Femur (tissue), 1 donor: ENCODE measurements around the gene PHLDB1.
A peak's percentile ranks its signal among the peaks of the same experiment; 100 is the strongest.

ENCODE experiments used
- DNase-seq: peaks from one replicate; pipeline ENCODE4 v3.0.0-alpha.2; 2017

PHLDB1 gene

DNA sequence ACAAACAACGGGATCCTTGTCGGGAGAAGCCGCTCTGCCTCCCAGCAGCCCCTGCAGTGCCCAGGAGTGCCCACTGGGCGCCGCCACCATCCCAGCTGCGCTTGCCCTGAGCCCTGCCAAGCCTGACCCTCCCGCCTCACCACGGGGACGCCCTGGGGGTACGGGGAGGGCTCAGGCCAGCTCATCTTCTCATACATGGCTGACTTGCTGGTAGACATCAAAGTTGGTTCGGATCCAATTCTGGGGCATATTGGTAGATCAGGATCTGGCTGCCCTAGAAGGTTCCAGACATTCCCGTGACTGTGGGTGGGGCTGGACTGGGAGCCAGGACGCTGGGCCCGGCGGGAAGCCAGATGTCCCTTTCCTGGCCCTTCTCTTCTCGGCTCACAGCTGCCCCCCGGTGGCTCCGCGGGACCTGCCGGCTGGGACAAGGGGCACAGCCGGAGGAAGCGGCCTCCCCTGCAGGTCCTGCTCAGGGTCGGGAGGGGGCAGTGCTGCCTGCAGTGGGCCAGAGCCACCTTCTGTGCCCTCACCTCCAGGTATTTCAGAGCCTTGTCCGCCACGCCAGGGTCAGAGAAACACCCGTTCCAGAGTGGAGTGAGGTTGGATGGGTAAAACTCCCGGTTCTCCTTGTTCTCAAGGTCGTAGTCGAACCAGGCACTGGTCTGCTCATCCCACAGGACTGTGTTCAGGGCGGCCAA, 82.6 kb downstream of the PHLDB1 start:
- peak; percentile 95 for DNase-seq

DNA sequence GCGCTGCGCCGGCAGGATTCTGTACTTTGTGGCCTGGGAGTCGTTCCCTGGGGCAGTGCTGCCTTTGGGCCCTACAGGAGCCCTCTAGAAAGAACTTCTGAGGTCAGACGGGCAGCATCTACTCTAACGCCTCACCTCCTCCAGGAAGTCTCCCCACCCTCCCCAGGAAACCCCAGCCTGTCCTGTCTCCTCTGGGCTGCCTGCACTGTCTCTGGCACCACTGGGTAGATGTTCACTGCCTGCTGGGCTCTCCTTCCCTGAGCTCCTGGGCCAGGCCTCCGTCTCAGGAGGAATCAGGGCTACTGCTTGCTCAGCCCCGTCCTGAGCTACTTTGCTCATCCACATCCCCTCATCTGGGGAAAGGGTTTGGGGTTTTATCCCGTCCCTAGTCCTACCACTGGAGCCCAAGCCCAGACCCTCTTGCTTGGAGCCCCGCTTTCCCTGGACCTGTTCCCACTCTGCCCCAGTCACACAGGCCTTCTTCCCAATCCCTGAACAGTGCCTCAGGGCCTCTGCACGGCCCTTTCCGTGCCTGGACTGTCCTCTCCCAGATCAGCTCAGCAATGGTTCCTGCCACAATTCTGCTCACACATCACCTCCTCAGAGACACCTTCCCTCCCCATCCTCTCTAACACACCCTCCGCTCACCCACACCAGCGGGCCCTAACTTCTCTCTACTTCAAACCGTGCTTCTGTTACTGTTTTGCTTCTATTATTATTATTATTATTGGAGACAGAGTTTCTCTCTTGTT, 83.3 kb downstream of the PHLDB1 start:
- DNase-seq = peak; percentile 23

DNA sequence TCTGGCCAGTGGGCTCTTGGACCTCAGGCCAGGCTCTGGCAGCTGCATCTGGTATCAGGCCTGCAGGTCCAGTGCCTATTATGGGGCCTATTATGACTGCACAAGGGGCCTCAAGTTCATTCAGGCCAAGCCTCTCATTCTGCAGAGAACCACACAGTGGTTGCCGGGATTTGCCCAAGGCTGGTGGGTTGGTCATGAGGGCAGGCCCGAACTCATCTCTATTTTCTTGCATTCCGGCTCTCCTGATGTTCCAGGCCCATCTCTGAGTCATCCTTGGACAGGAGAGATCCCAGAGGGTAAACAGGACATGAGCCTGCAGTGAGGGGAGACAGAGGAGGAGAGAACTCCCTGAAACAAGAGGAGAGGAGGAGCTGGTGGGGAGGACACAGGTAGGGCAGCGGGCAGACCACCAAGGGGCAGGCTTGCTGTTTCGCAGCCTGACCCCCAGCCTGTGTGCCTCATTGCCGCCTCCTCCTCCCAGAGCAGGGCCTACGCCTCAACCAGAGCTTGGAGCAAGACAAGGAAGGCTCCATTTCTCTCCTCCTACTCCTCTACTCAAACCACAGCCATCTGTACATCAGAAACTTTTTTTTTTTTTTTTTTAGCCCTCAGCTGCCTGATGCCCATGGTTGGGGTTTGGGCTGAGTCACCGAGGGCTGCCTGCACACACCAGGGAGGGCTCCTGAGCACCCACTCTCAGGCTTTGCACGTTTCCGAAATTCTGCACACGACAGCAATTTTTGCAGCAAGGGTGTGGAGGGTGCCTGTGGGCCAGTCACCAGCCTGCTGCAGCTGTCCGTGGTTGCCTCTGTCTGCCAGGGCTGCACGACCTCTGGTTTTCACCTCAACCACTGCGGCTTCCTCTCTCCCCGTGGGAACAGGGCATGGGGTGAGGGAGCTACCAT, 84.8 kb downstream of the PHLDB1 start:
- DNase-seq = peak; percentile 30

DNA sequence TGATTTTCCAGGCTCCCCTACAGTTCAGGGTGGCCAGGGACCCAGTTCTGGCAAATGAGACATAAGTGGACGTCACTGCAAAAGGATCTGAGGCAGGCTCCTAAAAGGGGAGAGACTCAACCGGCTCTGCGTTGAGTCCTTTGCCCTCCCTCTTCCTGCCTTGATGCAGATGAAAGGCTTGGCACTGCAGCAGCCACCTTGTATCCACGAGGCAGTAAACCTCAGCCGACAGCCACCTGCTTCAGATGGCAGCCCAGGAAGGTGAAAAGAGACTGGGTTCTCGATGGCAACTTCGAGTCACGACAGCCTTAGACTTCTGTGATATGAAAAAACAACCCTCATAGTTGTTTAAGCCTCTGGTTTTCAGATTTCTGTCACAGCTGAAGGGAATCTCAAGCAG, 86.8 kb downstream of the PHLDB1 start:
- no peak for DNase-seq

DNA sequence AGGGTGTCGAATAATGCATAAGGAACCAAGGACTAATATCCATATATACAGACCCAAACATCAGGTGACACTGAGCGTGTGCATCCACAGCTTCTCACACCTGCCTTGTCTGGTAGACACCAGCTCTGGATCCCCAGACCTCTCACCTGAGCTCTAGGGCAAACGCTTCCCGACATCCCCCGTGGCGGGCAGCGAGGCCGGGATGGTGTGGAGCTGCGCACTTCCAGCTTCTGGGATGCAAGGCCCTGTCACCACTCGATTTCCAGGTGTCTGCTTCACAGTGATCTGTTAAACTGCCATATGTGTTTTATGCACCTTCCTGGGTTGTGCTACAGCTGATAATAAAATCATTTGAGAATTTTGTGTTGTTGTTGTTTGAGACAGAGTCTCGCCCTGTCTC, 87.4 kb downstream of the PHLDB1 start:
- no peak for DNase-seq

DNA sequence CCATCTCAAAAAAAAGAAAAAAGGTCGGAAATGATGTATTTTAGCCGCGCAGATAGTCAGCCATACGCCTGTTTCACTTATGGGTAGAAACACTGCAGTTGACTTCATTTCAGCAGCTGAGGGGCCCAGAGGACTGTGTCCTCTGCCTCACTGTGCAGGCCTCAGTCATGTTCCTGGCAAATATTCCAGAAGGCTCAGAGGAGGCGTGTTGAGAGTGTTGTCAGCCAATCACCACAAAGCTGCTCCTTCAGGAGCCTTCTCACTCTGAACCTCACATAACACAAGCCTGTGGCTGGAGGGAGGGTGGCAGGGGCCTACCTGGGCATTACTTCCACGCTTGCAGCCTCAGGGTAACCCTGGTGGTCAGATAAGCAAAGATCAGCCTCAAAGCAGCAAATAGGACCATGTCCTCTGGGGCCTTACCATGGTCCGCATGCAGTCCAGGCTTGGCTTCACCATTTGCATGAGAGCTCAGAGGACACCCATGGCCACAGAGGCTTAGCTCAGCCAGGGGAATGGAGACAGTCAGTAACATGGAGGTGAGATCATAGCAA, 89.3 kb downstream of the PHLDB1 start:
- no peak for DNase-seq

DNA sequence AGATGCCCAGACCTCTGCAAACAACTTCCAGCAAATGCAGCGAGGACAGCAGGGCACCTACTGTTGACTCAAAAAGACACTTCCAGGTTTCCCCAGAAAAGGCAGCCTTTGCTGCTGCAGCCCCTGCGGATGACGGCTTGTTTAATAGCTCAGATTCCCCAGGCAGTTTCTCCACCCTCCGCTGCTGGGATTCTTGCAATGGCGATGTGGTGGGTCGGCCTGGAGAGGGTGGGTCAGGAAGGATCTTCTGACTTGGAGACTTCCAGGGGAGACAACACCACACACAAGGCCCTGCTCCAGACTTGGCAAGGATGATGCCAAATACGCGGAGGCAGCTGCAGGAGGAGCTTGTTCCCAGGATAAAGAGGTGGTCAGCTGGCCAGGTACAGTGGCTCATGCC, 89.9 kb downstream of the PHLDB1 start:
- DNase-seq = no peak

DNA sequence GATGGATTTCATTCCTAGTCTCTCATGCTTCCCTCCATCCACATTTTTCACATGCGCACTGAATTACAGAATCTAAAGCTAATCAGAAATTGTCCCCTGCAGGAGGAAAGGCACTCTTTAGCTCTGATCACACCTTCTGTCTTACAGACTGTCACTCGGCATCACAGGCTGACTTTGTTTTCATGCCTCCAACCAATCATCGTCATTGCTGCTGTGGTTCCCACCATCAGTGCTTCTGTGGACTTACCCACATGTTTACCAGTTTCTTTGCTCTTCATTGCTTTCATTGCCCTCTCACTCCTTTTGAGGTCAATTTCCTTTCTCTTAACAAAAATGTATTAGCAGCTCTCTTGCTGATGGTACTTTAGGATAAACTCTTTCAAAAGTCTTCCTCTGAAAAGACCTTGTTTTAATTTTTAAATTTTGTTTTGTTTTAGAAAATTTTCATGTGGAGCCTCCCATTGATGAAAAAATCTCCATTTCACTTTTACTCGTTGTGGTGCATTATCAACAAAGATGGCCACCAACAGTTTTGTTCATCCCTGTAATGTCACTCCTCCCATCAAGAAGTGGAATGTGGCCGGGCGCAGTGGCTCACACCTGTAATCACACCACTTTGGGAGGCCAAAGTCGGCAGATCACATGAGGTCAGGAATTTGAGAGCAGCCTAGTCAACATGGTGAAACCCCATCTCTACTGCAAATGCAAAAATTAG, 92.2 kb downstream of the PHLDB1 start:
- no peak for DNase-seq

DNA sequence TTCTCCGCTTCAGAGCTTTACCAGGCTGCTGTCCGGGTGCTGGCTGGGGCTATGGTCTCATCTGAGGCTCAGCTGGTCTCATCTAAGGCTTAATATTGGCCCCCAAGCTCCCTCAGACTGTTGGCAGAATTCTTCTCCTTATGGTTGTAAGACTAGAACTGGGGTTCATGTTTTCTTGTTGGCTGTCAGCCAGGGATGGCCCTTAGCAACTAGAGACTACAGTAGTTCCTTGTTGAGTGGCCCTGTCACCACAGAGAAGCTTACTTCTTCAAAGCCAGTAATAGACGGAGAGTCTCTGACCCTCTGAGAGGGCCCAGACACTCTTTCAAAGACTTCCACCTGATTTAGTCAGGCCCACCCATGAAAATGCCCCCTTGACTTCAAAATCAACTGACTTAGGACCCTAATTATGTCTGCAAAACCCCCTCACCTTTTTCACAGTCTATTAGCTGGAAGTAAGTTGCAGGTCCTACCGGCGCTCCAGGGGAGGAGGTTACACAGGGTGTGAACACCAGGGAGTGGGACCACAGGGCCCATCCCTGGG, 96.2 kb downstream of the PHLDB1 start:
- peak; percentile 29 for DNase-seq

DNA sequence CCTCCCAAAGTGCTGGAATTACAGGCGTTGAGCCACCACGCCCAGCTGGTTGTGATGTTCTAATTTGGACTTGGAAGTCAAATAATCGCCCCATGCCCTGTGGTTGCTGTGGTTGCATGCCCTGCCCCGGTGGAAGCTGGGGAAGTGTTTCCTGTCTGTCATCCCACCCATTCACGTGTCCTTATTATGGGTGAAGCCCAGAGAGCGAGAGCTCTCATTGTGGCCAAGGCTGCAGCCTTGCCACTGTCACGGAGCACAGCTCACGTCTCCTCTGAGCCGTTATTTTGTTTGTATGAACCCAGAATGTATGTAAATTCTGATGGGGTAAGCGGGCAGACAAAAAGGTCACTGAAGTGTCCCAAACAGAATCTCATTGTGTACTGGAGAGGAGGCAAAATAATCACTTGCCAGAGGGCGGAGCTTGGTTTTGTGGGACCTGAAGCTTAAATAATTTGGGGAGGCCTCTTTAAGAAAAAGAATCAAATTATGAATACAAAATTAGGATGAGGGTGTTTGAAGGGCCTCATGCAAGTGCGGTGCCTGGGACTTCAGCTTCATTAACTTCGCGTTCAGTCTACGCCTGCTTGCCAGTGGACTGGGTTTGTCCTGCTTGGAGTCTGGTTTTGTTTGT, 97.8 kb downstream of the PHLDB1 start:
- DNase-seq = peak; percentile 56

DNA sequence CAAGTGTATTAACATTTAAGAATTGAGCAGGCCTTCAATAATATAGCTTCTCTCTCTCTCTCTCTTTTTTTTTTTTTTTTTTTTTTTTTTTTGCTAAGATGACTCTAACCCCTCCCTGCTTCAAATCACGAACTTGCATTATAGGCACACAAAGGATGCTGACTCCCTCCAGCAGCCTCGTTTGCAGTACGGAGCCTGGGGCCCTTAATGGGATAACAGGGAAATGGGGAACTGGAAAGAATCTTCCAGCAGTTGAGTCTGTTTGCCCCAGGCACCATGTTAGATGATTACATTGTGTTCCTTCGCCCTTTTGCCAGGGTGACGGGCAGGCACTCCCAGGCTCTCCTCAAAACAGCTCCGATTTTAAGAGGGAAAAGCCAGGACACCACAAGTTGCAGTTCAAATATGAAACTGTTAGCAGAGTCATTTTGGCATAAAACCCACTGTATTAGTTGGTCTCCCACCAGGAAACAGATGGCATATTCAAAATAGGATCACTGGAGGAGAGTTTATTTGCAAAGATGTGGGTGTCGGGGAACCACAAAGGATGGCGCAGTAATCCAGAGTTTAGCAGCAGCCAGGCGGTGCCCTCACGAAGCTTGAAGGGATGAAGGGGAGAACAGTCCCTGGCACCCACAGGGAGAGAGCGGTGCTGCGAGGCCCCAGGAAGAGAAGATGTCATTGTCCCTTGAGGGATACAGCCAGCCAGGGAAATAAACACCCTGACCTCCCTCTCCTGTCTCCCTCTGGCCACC, 98.6 kb downstream of the PHLDB1 start:
- DNase-seq = peak; percentile 29

DNA sequence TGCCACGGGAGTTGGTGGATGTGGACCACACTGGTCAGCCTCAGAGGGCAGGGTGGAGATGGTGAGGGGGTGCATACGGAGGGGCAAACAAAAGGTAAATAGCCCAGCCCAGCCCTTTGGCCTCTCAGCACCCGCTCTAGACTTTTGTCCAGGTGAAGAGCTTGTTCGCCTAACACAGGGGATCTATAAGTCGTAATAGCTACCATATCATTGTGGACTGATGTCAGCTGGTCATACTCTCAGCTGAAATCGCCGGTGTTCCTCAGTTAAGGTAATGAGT, 99.1 kb downstream of the PHLDB1 start:
- DNase-seq = peak; percentile 19
